PFSK-1 (cell line): ENCODE data around the gene FERMT2.

Source experiments
- FOXP2 ChIP-seq: optimal IDR thresholded peaks from 2 replicates; pipeline ENCODE3; 2011; ENCODE audit warnings: borderline replicate concordance, control low read depth, inconsistent platforms; ENCODE audit not compliant: insufficient read depth; ENCODE audit errors: extremely low read length, extremely low read depth
- POLR2AphosphoS5 ChIP-seq: IDR thresholded peaks from 2 replicates; pipeline ENCODE4 v1.6.1; 2012; ENCODE audit warnings: low read depth, mild to moderate bottlenecking, control low read depth, low read length, moderate library complexity
- SIN3A ChIP-seq: IDR thresholded peaks from 2 replicates; pipeline ENCODE4 v1.6.1; 2012; ENCODE audit warnings: mild to moderate bottlenecking, low read length, moderate library complexity, borderline replicate concordance; ENCODE audit not compliant: insufficient read depth
- TAF1 ChIP-seq: IDR thresholded peaks from 2 replicates; pipeline ENCODE4 v1.6.1; 2012; ENCODE audit warnings: low read length, control low read depth, borderline replicate concordance; ENCODE audit not compliant: insufficient read depth
- TF ChIP-seq, protein P1 (sequence below), 2 experiments: IDR thresholded peaks; 2 replicates each; pipeline versions ENCODE4 v1.6.1 to v1.8.0; 2011 to 2012; ENCODE audit warnings: low read depth in 2 of 2, low read length in 2 of 2, control low read depth in 1 of 2, inconsistent platforms in 1 of 2, mild to moderate bottlenecking in 1 of 2, moderate library complexity in 1 of 2; ENCODE audit not compliant: insufficient read depth in 1 of 2

The FERMT2 gene

GRCh38 chr14:52935833-52936232 lies 15.0 kb downstream of the FERMT2 start:
- TF ChIP-seq, protein P1, sequence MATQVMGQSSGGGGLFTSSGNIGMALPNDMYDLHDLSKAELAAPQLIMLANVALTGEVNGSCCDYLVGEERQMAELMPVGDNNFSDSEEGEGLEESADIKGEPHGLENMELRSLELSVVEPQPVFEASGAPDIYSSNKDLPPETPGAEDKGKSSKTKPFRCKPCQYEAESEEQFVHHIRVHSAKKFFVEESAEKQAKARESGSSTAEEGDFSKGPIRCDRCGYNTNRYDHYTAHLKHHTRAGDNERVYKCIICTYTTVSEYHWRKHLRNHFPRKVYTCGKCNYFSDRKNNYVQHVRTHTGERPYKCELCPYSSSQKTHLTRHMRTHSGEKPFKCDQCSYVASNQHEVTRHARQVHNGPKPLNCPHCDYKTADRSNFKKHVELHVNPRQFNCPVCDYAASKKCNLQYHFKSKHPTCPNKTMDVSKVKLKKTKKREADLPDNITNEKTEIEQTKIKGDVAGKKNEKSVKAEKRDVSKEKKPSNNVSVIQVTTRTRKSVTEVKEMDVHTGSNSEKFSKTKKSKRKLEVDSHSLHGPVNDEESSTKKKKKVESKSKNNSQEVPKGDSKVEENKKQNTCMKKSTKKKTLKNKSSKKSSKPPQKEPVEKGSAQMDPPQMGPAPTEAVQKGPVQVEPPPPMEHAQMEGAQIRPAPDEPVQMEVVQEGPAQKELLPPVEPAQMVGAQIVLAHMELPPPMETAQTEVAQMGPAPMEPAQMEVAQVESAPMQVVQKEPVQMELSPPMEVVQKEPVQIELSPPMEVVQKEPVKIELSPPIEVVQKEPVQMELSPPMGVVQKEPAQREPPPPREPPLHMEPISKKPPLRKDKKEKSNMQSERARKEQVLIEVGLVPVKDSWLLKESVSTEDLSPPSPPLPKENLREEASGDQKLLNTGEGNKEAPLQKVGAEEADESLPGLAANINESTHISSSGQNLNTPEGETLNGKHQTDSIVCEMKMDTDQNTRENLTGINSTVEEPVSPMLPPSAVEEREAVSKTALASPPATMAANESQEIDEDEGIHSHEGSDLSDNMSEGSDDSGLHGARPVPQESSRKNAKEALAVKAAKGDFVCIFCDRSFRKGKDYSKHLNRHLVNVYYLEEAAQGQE (IDR thresholded peaks at IDR 0.05; ENCODE audit: insufficient read depth in 1 of 2, low read depth in 2 of 2, low read length in 2 of 2), result no peak
- TF ChIP-seq POLR2AphosphoS5 (no peak), SIN3A (no peak), TAF1 (no peak), FOXP2 (no peak)

- no peak for TF ChIP-seq SIN3A
- TF ChIP-seq TAF1, result no peak
- TF ChIP-seq, protein P1 (IDR thresholded peaks at IDR 0.05; ENCODE audit: insufficient read depth in 1 of 2, low read depth in 2 of 2, low read length in 2 of 2), result no peak
Measured at GRCh38 chr14:52934762-52935161, 16.1 kb downstream of the FERMT2 start.

GRCh38 chr14:52929192-52929807 lies 21.6 kb downstream of the FERMT2 start:
- TF ChIP-seq SIN3A (no peak), TAF1 (no peak), POLR2AphosphoS5 (no peak), FOXP2 (no peak)
- TF ChIP-seq, protein P1 (IDR thresholded peaks at IDR 0.05; ENCODE audit: insufficient read depth in 1 of 2, low read depth in 2 of 2, low read length in 2 of 2), result no peak

DNA sequence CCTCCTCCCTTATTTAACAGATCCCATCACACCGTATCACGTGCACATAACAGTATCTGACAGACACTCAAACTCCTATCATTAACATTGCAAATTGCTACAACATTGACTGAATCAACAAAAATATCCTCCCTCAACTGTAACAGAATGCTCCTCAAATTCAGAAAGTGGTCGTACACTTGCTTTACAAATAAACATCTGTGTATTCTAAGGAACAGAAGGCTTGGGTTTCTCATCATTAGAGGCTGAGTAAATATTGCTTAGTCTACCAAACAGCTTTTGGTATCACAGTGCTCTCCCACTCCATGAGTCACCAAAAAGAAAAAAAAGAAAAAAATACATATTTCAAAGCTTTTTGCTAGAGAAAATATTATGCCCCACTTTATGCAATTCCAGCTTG lies 23.9 kb downstream of the FERMT2 start:
- no peak for TF ChIP-seq FOXP2
- TF ChIP-seq SIN3A, result no peak
- TF ChIP-seq, protein P1 (IDR thresholded peaks at IDR 0.05; ENCODE audit: insufficient read depth in 1 of 2, low read depth in 2 of 2, low read length in 2 of 2), result no peak
- no peak for TF ChIP-seq POLR2AphosphoS5
- TF ChIP-seq TAF1, result no peak

- no peak for TF ChIP-seq FOXP2
- no peak for TF ChIP-seq TAF1
- TF ChIP-seq SIN3A, result no peak
- TF ChIP-seq, protein P1 (IDR thresholded peaks at IDR 0.05; ENCODE audit: insufficient read depth in 1 of 2, low read depth in 2 of 2, low read length in 2 of 2), result no peak
- TF ChIP-seq POLR2AphosphoS5, result no peak
Measured at GRCh38 chr14:52923902-52924575, 26.8 kb downstream of the FERMT2 start.
